ENCODE results near the gene FAM131A.

The FAM131A gene

DNA sequence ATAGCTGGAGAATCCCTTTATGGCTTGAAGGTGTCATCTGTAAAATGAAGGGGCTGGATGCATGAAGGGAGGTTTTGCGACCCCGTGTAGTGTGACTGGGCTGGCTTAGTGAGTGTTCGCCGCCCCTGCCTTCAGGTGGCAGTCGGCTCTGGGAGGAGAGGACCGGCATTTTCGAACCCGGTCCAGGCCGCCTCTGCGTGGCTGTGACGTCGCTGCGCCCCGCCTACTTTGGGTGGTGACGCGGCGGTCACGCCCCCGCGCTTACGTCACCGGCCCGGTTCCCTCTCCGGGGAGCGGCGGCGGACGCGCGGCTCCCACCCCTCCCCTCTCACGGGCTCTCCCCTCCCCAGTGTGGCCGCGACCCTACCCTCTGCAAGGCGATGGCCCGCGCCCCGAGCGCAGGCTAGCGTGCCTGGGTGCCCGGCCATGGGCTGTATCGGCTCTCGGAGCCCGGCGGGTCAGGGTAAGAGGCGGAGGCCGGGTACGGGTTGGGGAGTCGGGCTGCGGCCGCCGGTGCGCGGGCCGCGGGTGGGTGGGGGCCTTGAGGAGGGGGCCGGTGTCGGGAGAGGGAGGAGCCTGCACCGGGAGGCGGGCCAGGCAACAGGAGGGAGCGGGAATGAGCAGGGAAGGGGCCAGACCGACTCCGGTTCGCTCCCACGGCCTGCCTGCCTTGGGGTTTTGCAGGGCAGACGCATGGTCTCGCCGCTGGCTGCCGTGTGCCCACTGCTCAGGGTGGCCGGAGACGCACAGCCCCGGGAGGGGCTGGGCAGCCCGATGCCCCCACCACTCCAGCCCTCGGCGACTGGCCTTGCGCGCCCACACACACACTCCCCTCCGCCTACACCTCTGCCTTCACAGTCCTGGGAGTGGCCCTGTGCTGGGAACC lies 1.5 kb upstream of the FAM131A start (continued):
- TF ChIP-seq, protein P1, sequence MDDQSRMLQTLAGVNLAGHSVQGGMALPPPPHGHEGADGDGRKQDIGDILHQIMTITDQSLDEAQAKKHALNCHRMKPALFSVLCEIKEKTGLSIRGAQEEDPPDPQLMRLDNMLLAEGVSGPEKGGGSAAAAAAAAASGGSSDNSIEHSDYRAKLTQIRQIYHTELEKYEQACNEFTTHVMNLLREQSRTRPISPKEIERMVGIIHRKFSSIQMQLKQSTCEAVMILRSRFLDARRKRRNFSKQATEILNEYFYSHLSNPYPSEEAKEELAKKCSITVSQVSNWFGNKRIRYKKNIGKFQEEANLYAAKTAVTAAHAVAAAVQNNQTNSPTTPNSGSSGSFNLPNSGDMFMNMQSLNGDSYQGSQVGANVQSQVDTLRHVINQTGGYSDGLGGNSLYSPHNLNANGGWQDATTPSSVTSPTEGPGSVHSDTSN (CRISPR knock-in tag; IDR thresholded peaks at IDR 0.05): no peak
- TF ChIP-seq KLF8 (tag by site-specific recombination; IDR thresholded peaks at IDR 0.05) (peak; percentile 90; the same call in 1 of the 2 replicates), ZNF791 (tag by site-specific recombination; IDR thresholded peaks at IDR 0.05) (no peak), ZIC2 (tag by site-specific recombination; IDR thresholded peaks at IDR 0.05) (no peak), SP3 (tag by site-specific recombination; IDR thresholded peaks at IDR 0.05) (peak; percentile 90), ZNF629 (tag by site-specific recombination; IDR thresholded peaks at IDR 0.05) (peak; percentile 99), ZNF48 (tag by site-specific recombination; IDR thresholded peaks at IDR 0.05) (no peak), YY1 (tag by site-specific recombination; IDR thresholded peaks at IDR 0.05) (no peak), ZNF600 (tag by site-specific recombination; IDR thresholded peaks at IDR 0.05) (peak; percentile 81; the same call in 1 of the 2 replicates), ZNF37A (tag by site-specific recombination; IDR thresholded peaks at IDR 0.05) (no peak), SCRT2 (tag by site-specific recombination; IDR thresholded peaks at IDR 0.05) (peak; percentile 38), ZNF596 (tag by site-specific recombination; IDR thresholded peaks at IDR 0.05) (no peak), ZNF302 (tag by site-specific recombination; IDR thresholded peaks at IDR 0.05; ENCODE audit: low read depth) (no peak), ZNF366 (tag by site-specific recombination; conservative IDR thresholded peaks at IDR 0.05) (no peak; the same call in 1 of the 2 replicates), ZNF248 (tag by site-specific recombination; IDR thresholded peaks at IDR 0.05) (no peak)
- TF ChIP-seq, protein P2, sequence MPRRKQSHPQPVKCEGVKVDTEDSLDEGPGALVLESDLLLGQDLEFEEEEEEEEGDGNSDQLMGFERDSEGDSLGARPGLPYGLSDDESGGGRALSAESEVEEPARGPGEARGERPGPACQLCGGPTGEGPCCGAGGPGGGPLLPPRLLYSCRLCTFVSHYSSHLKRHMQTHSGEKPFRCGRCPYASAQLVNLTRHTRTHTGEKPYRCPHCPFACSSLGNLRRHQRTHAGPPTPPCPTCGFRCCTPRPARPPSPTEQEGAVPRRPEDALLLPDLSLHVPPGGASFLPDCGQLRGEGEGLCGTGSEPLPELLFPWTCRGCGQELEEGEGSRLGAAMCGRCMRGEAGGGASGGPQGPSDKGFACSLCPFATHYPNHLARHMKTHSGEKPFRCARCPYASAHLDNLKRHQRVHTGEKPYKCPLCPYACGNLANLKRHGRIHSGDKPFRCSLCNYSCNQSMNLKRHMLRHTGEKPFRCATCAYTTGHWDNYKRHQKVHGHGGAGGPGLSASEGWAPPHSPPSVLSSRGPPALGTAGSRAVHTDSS (tag by site-specific recombination; IDR thresholded peaks at IDR 0.05): no peak
- TF ChIP-seq, protein P3, sequence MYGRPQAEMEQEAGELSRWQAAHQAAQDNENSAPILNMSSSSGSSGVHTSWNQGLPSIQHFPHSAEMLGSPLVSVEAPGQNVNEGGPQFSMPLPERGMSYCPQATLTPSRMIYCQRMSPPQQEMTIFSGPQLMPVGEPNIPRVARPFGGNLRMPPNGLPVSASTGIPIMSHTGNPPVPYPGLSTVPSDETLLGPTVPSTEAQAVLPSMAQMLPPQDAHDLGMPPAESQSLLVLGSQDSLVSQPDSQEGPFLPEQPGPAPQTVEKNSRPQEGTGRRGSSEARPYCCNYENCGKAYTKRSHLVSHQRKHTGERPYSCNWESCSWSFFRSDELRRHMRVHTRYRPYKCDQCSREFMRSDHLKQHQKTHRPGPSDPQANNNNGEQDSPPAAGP (tag by site-specific recombination; IDR thresholded peaks at IDR 0.05): peak; percentile 77
- TF ChIP-seq, protein P4, sequence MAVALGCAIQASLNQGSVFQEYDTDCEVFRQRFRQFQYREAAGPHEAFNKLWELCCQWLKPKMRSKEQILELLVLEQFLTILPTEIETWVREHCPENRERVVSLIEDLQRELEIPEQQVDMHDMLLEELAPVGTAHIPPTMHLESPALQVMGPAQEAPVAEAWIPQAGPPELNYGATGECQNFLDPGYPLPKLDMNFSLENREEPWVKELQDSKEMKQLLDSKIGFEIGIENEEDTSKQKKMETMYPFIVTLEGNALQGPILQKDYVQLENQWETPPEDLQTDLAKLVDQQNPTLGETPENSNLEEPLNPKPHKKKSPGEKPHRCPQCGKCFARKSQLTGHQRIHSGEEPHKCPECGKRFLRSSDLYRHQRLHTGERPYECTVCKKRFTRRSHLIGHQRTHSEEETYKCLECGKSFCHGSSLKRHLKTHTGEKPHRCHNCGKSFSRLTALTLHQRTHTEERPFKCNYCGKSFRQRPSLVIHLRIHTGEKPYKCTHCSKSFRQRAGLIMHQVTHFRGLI (tag by site-specific recombination; IDR thresholded peaks at IDR 0.05): no peak
- TF ChIP-seq, protein P5, sequence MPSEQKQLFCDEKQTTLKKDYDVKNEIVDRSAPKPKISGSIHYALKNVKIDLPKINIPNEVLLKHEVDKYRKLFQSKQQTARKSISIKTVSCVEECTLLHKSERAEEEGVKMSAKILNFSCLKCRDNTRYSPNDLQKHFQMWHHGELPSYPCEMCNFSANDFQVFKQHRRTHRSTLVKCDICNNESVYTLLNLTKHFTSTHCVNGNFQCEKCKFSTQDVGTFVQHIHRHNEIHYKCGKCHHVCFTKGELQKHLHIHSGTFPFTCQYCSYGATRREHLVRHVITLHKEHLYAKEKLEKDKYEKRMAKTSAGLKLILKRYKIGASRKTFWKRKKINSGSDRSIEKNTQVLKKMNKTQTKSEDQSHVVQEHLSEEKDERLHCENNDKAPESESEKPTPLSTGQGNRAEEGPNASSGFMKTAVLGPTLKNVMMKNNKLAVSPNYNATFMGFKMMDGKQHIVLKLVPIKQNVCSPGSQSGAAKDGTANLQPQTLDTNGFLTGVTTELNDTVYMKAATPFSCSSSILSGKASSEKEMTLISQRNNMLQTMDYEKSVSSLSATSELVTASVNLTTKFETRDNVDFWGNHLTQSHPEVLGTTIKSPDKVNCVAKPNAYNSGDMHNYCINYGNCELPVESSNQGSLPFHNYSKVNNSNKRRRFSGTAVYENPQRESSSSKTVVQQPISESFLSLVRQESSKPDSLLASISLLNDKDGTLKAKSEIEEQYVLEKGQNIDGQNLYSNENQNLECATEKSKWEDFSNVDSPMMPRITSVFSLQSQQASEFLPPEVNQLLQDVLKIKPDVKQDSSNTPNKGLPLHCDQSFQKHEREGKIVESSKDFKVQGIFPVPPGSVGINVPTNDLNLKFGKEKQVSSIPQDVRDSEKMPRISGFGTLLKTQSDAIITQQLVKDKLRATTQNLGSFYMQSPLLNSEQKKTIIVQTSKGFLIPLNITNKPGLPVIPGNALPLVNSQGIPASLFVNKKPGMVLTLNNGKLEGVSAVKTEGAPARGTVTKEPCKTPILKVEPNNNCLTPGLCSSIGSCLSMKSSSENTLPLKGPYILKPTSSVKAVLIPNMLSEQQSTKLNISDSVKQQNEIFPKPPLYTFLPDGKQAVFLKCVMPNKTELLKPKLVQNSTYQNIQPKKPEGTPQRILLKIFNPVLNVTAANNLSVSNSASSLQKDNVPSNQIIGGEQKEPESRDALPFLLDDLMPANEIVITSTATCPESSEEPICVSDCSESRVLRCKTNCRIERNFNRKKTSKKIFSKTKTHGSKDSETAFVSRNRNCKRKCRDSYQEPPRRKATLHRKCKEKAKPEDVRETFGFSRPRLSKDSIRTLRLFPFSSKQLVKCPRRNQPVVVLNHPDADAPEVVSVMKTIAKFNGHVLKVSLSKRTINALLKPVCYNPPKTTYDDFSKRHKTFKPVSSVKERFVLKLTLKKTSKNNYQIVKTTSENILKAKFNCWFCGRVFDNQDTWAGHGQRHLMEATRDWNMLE (tag by site-specific recombination; conservative IDR thresholded peaks at IDR 0.05; ENCODE audit: low read depth): no peak
- TF ChIP-seq, protein P6, sequence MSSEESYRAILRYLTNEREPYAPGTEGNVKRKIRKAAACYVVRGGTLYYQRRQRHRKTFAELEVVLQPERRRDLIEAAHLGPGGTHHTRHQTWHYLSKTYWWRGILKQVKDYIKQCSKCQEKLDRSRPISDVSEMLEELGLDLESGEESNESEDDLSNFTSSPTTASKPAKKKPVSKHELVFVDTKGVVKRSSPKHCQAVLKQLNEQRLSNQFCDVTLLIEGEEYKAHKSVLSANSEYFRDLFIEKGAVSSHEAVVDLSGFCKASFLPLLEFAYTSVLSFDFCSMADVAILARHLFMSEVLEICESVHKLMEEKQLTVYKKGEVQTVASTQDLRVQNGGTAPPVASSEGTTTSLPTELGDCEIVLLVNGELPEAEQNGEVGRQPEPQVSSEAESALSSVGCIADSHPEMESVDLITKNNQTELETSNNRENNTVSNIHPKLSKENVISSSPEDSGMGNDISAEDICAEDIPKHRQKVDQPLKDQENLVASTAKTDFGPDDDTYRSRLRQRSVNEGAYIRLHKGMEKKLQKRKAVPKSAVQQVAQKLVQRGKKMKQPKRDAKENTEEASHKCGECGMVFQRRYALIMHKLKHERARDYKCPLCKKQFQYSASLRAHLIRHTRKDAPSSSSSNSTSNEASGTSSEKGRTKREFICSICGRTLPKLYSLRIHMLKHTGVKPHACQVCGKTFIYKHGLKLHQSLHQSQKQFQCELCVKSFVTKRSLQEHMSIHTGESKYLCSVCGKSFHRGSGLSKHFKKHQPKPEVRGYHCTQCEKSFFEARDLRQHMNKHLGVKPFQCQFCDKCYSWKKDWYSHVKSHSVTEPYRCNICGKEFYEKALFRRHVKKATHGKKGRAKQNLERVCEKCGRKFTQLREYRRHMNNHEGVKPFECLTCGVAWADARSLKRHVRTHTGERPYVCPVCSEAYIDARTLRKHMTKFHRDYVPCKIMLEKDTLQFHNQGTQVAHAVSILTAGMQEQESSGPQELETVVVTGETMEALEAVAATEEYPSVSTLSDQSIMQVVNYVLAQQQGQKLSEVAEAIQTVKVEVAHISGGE (tag by site-specific recombination; conservative IDR thresholded peaks at IDR 0.05; ENCODE audit: low read depth): no peak
- TF ChIP-seq, protein P7, sequence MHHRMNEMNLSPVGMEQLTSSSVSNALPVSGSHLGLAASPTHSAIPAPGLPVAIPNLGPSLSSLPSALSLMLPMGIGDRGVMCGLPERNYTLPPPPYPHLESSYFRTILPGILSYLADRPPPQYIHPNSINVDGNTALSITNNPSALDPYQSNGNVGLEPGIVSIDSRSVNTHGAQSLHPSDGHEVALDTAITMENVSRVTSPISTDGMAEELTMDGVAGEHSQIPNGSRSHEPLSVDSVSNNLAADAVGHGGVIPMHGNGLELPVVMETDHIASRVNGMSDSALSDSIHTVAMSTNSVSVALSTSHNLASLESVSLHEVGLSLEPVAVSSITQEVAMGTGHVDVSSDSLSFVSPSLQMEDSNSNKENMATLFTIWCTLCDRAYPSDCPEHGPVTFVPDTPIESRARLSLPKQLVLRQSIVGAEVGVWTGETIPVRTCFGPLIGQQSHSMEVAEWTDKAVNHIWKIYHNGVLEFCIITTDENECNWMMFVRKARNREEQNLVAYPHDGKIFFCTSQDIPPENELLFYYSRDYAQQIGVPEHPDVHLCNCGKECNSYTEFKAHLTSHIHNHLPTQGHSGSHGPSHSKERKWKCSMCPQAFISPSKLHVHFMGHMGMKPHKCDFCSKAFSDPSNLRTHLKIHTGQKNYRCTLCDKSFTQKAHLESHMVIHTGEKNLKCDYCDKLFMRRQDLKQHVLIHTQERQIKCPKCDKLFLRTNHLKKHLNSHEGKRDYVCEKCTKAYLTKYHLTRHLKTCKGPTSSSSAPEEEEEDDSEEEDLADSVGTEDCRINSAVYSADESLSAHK (tag by site-specific recombination; IDR thresholded peaks at IDR 0.05): 0 out of 2 replicates have a peak, but pooled peaks have one; percentile 17
